Esophagus (tissue), 2 donors: ENCODE results near the gene C19orf73. TPM values are rescaled to one million over a fixed set of nuclear protein-coding genes. Genes with fewer than 3 reads are reported as not detected.
A peak's percentile ranks its signal among the peaks of the same experiment; 100 is the strongest.

Experiments used
- H3K27ac ChIP-seq, 2 donors: one replicate each; pipeline ENCODE4 v1.5.1; 2013; ENCODE audit warnings: low read depth in 2 of 2, mild to moderate bottlenecking in 2 of 2, inconsistent platforms in 1 of 2, low read length in 1 of 2, moderate library complexity in 1 of 2
- H3K27me3 ChIP-seq, 2 donors: one replicate each; pipeline ENCODE4 v1.6.1; 2013; ENCODE audit warnings: low read length in 2 of 2, control low read depth in 1 of 2, mild to moderate bottlenecking in 1 of 2; ENCODE audit not compliant: insufficient read depth in 2 of 2, control insufficient read depth in 1 of 2
- H3K36me3 ChIP-seq, 2 donors: one replicate each; pipeline ENCODE4 v1.6.1; 2013; ENCODE audit warnings: low read length in 1 of 2; ENCODE audit not compliant: control insufficient read depth in 2 of 2, insufficient read depth in 2 of 2
- H3K4me1 ChIP-seq, 2 donors: one replicate each; pipeline ENCODE4 v1.6.1; 2013; ENCODE audit warnings: low read length in 1 of 2; ENCODE audit not compliant: control insufficient read depth in 2 of 2, insufficient read depth in 2 of 2
- H3K4me3 ChIP-seq, 2 donors: one replicate each; pipeline ENCODE4 v1.5.1; 2013; ENCODE audit warnings: low read length in 2 of 2, mild to moderate bottlenecking in 2 of 2, low read depth in 1 of 2, moderate library complexity in 1 of 2
- H3K9me3 ChIP-seq, 2 donors: one replicate each; pipeline ENCODE4 v1.6.1; 2013; ENCODE audit warnings: mild to moderate bottlenecking in 2 of 2, low read depth in 1 of 2, low read length in 1 of 2, moderate library complexity in 1 of 2; ENCODE audit not compliant: control insufficient read depth in 2 of 2, insufficient read depth in 1 of 2
- WGBS, 2 donors: extraction: QIAGEN DNeasy Blood & Tissue Kit; methylation state at CpG; one replicate each; pipeline ENCODE4 v1.1.7; 2013; 5-methylcytosine and 5-hydroxymethylcytosine counted together
- polyA plus RNA-seq, 2 donors: library from polyadenylated mRNA; stranded (reverse); fragments of 200-250 nt; gene quantifications; one replicate each; pipeline ENCODE4 v1.2.3, GENCODE V29; 2013
- donor health status: healthy with polysubstance abuse.
- donor health status: Bipolar disorder and iron deficiency.

C19orf73 gene, protein sequence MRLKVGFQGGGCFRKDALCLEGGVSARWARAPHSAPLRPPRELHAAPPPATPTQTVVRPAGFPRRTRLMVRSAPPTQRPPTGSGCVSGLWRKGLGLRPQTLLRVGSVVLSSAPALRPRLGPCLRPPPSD
- polyA plus RNA-seq: 1 to 10 TPM; 2.3 to 5.4 TPM

DNA sequence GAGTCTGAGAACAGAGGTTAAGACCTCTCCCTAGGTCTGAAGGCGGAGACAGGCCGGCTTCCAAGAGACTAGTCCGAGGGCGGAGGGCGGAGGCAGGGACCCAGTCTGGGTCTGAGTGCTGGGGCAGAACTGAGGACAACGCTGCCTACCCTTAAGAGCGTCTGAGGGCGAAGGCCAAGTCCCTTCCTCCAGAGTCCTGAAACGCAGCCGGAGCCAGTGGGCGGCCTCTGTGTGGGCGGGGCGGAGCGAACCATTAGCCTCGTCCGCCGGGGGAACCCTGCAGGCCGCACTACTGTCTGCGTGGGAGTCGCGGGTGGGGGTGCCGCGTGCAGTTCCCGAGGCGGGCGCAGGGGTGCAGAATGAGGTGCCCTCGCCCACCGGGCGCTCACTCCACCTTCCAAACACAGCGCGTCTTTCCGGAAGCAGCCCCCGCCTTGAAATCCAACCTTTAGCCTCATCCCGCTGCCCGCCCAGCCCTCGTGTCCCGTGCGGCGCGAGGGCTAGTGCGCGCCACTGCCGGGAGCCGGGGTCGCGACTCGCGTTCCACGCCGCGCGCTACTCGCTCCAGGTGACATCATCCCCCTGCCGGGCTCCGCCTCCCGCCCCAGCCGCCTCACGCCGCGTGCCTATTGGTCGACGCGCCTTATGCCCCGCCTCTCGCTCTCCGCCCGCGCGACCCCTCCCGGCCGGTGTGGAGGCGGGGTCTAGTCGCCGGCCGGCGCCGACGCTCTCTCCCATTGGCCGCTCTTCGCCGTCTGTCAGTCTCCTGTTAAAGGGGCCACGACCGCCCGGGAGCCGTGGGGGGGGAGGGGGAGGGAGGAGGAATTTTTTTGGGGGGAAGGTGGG, at the start of gene C19orf73:
TSS of gene C19orf73 (minus strand) at position 579 of the 846 bp plus-strand sequence. CDS start at position 458, 121 bp downstream.
- H3K4me1 ChIP-seq: peaks cover 2 to 15% of the 10 kb centered on the region in 2 donors
- no peaks in the 10 kb centered on the region for H3K27me3 ChIP-seq
- peak within 1 kb of the TSS; percentile 55 to 66 for H3K4me3 ChIP-seq
- H3K9me3 ChIP-seq: no peaks in the 10 kb centered on the region
- peak within 1 kb of the TSS; percentile 97 to 98 for H3K27ac ChIP-seq
- peaks cover 0 to 2% of the 10 kb centered on the region in 2 donors for H3K36me3 ChIP-seq
- 1 to 2% methylated on average over 78 to 85 of the region's 85 CpGs for WGBS, 2 donors

- 93 to 95% methylated on average over 23 of the region's 23 CpGs for WGBS, 2 donors
- Histone ChIP-seq H3K36me3 (peaks cover 0 to 34% of the 10 kb centered on the region in 2 donors), H3K4me1 (peaks cover 2 to 8% of the 10 kb centered on the region in 2 donors), H3K4me3 (no peak overlapping the region), H3K27me3 (no peaks in the 10 kb centered on the region), H3K27ac (no peak overlapping the region), H3K9me3 (no peaks in the 10 kb centered on the region)
Measured at GRCh38 chr19:49168421-49168820, 49.5 kb upstream of the C19orf73 start.

GRCh38 chr19:49167857-49168409, 49.0 kb upstream of the C19orf73 start:
- WGBS, 2 donors: 85 to 90% methylated on average over 25 of the region's 25 CpGs
- H3K4me3 ChIP-seq: no peak overlapping the region

DNA sequence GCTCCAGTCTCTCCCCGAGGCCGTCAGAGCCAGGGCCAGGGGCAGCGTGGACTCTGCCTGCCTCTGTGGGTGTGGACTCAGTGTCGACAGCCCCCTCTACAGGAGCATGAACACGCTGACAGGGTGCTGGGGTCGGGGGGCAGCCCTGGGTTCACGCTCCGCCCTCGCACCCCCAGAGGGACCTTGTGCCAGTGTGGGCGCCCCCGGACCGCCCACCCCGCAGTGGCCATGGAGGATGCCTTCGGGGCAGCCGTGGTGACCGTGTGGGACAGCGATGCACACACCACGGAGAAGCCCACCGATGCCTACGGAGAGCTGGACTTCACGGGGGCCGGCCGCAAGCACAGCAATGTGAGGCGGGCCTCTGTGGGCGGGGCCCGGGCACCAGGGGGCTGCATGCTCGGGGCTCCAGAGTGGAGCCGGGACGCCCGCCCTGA, 46.9 kb upstream of the C19orf73 start:
- Histone ChIP-seq H3K9me3 (no peaks in the 10 kb centered on the region), H3K27me3 (no peaks in the 10 kb centered on the region), H3K4me3 (no peak overlapping the region), H3K4me1 (peaks cover 2 to 8% of the 10 kb centered on the region in 2 donors), H3K27ac (peak overlapping the region; percentile 43 to 59), H3K36me3 (peaks cover 0 to 12% of the 10 kb centered on the region in 2 donors)
- WGBS, 2 donors: 38 to 49% methylated on average over 22 to 30 of the region's 30 CpGs

More at GRCh38 chr19:49167857-49168409, 49.0 kb upstream of the C19orf73 start:
- Histone ChIP-seq H3K9me3 (no peaks in the 10 kb centered on the region), H3K27me3 (no peaks in the 10 kb centered on the region), H3K36me3 (peaks cover 0 to 29% of the 10 kb centered on the region in 2 donors), H3K27ac (no peak overlapping the region), H3K4me1 (peaks cover 2 to 8% of the 10 kb centered on the region in 2 donors)

- peaks cover 0 to 12% of the 10 kb centered on the region in 2 donors for H3K36me3 ChIP-seq
- peak overlapping the region; percentile 43 to 59 for H3K27ac ChIP-seq
- H3K27me3 ChIP-seq: no peaks in the 10 kb centered on the region
- no peak overlapping the region for H3K4me3 ChIP-seq
- H3K4me1 ChIP-seq: peaks cover 2 to 8% of the 10 kb centered on the region in 2 donors
- no peaks in the 10 kb centered on the region for H3K9me3 ChIP-seq
- 32 to 39% methylated on average over 24 of the region's 24 CpGs for WGBS, 2 donors
Measured at GRCh38 chr19:49165111-49165750, 46.3 kb upstream of the C19orf73 start.

- no peak overlapping the region for H3K4me3 ChIP-seq
- H3K36me3 ChIP-seq: no peaks in the 10 kb centered on the region
- WGBS, 2 donors: 52 to 58% methylated on average over 4 of the region's 4 CpGs
- no peaks in the 10 kb centered on the region for H3K27me3 ChIP-seq
- no peaks in the 10 kb centered on the region for H3K9me3 ChIP-seq
- H3K27ac ChIP-seq: no peak overlapping the region
- H3K4me1 ChIP-seq: peaks cover 2 to 8% of the 10 kb centered on the region in 2 donors
Measured at GRCh38 chr19:49161987-49162386, 43.0 kb upstream of the C19orf73 start.

DNA sequence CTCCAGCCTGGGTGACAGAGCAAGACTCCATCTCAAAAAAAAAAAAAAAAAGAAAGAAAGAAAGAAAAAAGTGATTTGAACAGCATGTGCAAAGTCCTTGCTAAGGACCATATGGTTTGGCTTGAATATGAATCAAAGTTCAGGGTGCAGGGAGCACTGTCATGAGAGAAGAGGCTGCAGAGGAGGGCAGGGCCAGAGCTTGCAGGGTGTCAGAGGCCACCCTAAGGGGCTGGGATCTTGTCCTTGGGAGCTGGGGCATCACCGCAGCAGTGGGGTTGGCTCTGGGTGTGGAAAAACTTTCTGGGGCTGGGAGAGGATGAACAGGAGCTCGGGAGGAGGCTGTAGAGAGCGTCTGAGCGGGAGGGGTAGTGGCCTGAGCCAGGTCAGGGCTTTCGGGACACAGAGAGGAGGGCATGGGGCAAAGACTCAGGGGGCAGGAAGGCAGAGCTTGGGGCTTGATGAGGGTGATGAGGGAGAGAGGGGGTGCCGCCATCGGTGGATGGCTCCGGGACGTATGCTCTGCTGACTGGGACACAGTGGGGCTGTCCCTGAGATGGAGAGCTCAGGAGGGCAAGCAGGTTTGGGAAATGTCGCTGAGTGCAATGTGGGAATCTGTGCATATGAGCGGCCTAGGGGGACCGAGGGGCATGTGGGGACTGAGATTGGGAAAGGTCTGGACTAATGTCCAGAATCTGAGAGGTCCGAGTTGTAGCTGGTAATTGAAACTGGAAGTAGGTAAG, 41.7 kb upstream of the C19orf73 start:
- peaks cover 2 to 3% of the 10 kb centered on the region in 2 donors for H3K4me1 ChIP-seq
- no peak overlapping the region for H3K4me3 ChIP-seq
- H3K36me3 ChIP-seq: no peaks in the 10 kb centered on the region
- WGBS, 2 donors: 82 to 88% methylated on average over 13 of the region's 13 CpGs
- H3K9me3 ChIP-seq: no peaks in the 10 kb centered on the region
- no peaks in the 10 kb centered on the region for H3K27me3 ChIP-seq
- H3K27ac ChIP-seq: no peak overlapping the region

- no peaks in the 10 kb centered on the region for H3K36me3 ChIP-seq
- 0 to 1% methylated on average over 41 of the region's 41 CpGs for WGBS, 2 donors
- H3K27ac ChIP-seq: peak within 1 kb of the TSS; percentile 76 to 85
- H3K4me1 ChIP-seq: no peaks in the 10 kb centered on the region
- peak within 1 kb of the TSS; percentile 66 to 89 for H3K4me3 ChIP-seq
- H3K27me3 ChIP-seq: no peaks in the 10 kb centered on the region
- H3K9me3 ChIP-seq: peaks cover 0 to 3% of the 10 kb centered on the region in 2 donors
Measured at GRCh38 chr19:49157445-49158224, 38.7 kb upstream of the C19orf73 start, which contains the start of gene TRPM4. Gene TRPM4, plus strand, starts transcription at chr19:49157792. Its CDS starts 75 bp downstream, at chr19:49157867.
